IMR-90 (cell line): ENCODE data around the gene LRRK2. TPM values are rescaled to one million over a fixed set of nuclear protein-coding genes. Genes with fewer than 3 reads are reported as not detected.

ENCODE experiments used
- ATAC-seq: fragments of 200-7000 bp; cut with Tn5 transposase; 2 replicates; pipeline ENCODE4 v1.9.1; 2020; ENCODE audit warnings: low read depth, mild to moderate bottlenecking, moderate library complexity
- BruUV-seq: library from RNA; stranded (reverse); fragments of 400-500 nt; replicated peaks from 2 replicates; lab custom pipeline; 2021; lab: Mats Ljungman, UMichigan
- CTCF ChIA-PET: fragments of 300-600 bp; formaldehyde crosslinking; extraction: SDS; loops from one replicate; lab custom pipeline; 2021; ENCODE audit warnings: antibody characterized with exemption; lab: Yijun Ruan, JAX
- POLR2A ChIA-PET: fragments of 300-600 bp; sonication (Branson Sonifier 250); formaldehyde crosslinking; loops from one replicate; lab custom pipeline; 2022; ENCODE audit warnings: antibody characterized with exemption; ENCODE audit not compliant: unreplicated experiment; lab: Charles Lee
- DNase-seq: peaks from one replicate; pipeline ENCODE4 v3.0.0; 2013
- H2AFZ ChIP-seq: replicated peaks from 2 replicates; pipeline ENCODE3; 2013; ENCODE audit warnings: low read length, mild to moderate bottlenecking; ENCODE audit not compliant: poor library complexity
- H2AK5ac ChIP-seq: 2 replicates; pipeline ENCODE4 v1.6.1; 2013; ENCODE audit warnings: low read depth, low read length, inconsistent platforms
- H2AK9ac ChIP-seq: replicated peaks from 2 replicates; pipeline ENCODE3; 2013; ENCODE audit warnings: mild to moderate bottlenecking, low read depth, low read length, moderate library complexity; ENCODE audit not compliant: poor library complexity
- H2BK120ac ChIP-seq: 2 replicates; pipeline ENCODE4 v1.6.1; 2013; ENCODE audit warnings: low read depth, low read length, inconsistent platforms
- H2BK15ac ChIP-seq: 3 replicates; pipeline ENCODE4 v1.6.1; 2013; ENCODE audit warnings: low read depth, low read length, inconsistent platforms
- H2BK20ac ChIP-seq: 2 replicates; pipeline ENCODE4 v1.6.1; 2013; ENCODE audit warnings: low read depth, mild to moderate bottlenecking, inconsistent platforms, low read length, moderate library complexity
- H2BK5ac ChIP-seq: 2 replicates; pipeline ENCODE4 v1.6.1; 2013; ENCODE audit warnings: mild to moderate bottlenecking, low read depth, low read length, inconsistent platforms; ENCODE audit not compliant: poor library complexity, severe bottlenecking
- H3K14ac ChIP-seq: replicated peaks from 2 replicates; pipeline ENCODE4 v1.6.1; 2013; ENCODE audit warnings: low read depth, low read length, inconsistent platforms
- H3K18ac ChIP-seq: 2 replicates; pipeline ENCODE4 v1.6.1; 2013; ENCODE audit warnings: low read depth, low read length, control low read depth
- H3K23ac ChIP-seq: 2 replicates; pipeline ENCODE4 v1.6.1; 2013; ENCODE audit warnings: low read depth, low read length, inconsistent platforms
- H3K27ac ChIP-seq: 2 replicates; pipeline ENCODE4 v1.5.1; 2013; ENCODE audit warnings: mild to moderate bottlenecking, control low read depth, low read length; ENCODE audit not compliant: insufficient read depth
- H3K27me3 ChIP-seq: 2 replicates; pipeline ENCODE4 v1.6.1; 2013; ENCODE audit warnings: low read length; ENCODE audit not compliant: control insufficient read depth, insufficient read depth
- H3K36me3 ChIP-seq: 2 replicates; pipeline ENCODE4 v1.6.1; 2013; ENCODE audit warnings: low read length, mixed read lengths; ENCODE audit not compliant: control insufficient read depth, insufficient read depth
- H3K4ac ChIP-seq: 2 replicates; pipeline ENCODE4 v1.6.1; 2013; ENCODE audit warnings: low read depth, low read length, inconsistent platforms
- H3K4me1 ChIP-seq: 2 replicates; pipeline ENCODE4 v1.6.1; 2013; ENCODE audit warnings: low read length, mixed read lengths; ENCODE audit not compliant: control insufficient read depth, insufficient read depth
- H3K4me2 ChIP-seq: 2 replicates; pipeline ENCODE4 v1.6.1; 2013; ENCODE audit warnings: low read depth, mild to moderate bottlenecking, control low read depth, low read length, moderate library complexity
- H3K4me3 ChIP-seq: 2 replicates; pipeline ENCODE4 v1.5.1; 2013; ENCODE audit warnings: low read depth, mild to moderate bottlenecking, control low read depth, low read length, moderate library complexity; ENCODE audit not compliant: insufficient read depth
- H3K56ac ChIP-seq: 2 replicates; pipeline ENCODE4 v1.6.1; 2013; ENCODE audit warnings: low read length, inconsistent platforms; ENCODE audit not compliant: insufficient read depth; ENCODE audit errors: extremely low read depth
- H3K79me1 ChIP-seq, 2 experiments: 2 replicates each; pipeline ENCODE4 v1.6.1; 2013; ENCODE audit warnings: low read length in 2 of 2, inconsistent platforms in 1 of 2, low read depth in 1 of 2
- H3K9ac ChIP-seq: 2 replicates; pipeline ENCODE4 v1.6.1; 2013; ENCODE audit warnings: low read depth, low read length, control low read depth
- H3K9me1 ChIP-seq: 2 replicates; pipeline ENCODE4 v1.6.1; 2013; ENCODE audit warnings: low read length, inconsistent platforms; ENCODE audit not compliant: insufficient read depth
- H3K9me3 ChIP-seq: 2 replicates; pipeline ENCODE4 v1.6.1; 2013; ENCODE audit warnings: low read length; ENCODE audit not compliant: control insufficient read depth, insufficient read depth
- H4K20me1 ChIP-seq: 2 replicates; pipeline ENCODE4 v1.6.1; 2013; ENCODE audit warnings: low read length, inconsistent platforms; ENCODE audit not compliant: insufficient read depth
- H4K5ac ChIP-seq: 2 replicates; pipeline ENCODE4 v1.6.1; 2013; ENCODE audit warnings: mild to moderate bottlenecking, low read depth, low read length, control low read depth
- H4K8ac ChIP-seq, 2 experiments: 2 replicates each; pipeline ENCODE4 v1.6.1; 2013; ENCODE audit warnings: low read depth in 2 of 2, low read length in 2 of 2, control low read depth in 1 of 2, inconsistent platforms in 1 of 2
- H4K91ac ChIP-seq: 2 replicates; pipeline ENCODE4 v1.6.1; 2013; ENCODE audit warnings: low read depth, low read length, inconsistent platforms; ENCODE audit not compliant: insufficient read depth
- BHLHE40 ChIP-seq: fragments of 150-350 bp; IDR thresholded peaks from 2 replicates; pipeline ENCODE4 v1.6.1; 2016; ENCODE audit warnings: mild to moderate bottlenecking, low read depth, low read length
- CEBPB ChIP-seq: IDR thresholded peaks from 2 replicates; pipeline ENCODE4 v1.6.1; 2012; ENCODE audit warnings: low read depth, low read length, improper control_type of control experiment
- CHD1 ChIP-seq: IDR thresholded peaks from 2 replicates; pipeline ENCODE4 v1.6.1; 2012; ENCODE audit warnings: low read depth, low read length, improper control_type of control experiment
- CTCF ChIP-seq: conservative IDR thresholded peaks from 2 replicates; pipeline ENCODE4 v1.5.1; 2012; ENCODE audit warnings: mild to moderate bottlenecking, low read depth, low read length, improper control_type of control experiment
- ELK1 ChIP-seq: fragments of 150-350 bp; IDR thresholded peaks from 2 replicates; pipeline ENCODE4 v1.6.1; 2016; ENCODE audit warnings: low read depth, mild to moderate bottlenecking, low read length, moderate library complexity, borderline replicate concordance
- FOS ChIP-seq: fragments of 150-350 bp; IDR thresholded peaks from 2 replicates; pipeline ENCODE4 v1.6.1; 2016; ENCODE audit warnings: low read depth, low read length
- MAFK ChIP-seq: IDR thresholded peaks from 2 replicates; pipeline ENCODE4 v1.6.1; 2012; ENCODE audit warnings: low read depth, low read length, improper control_type of control experiment
- MAZ ChIP-seq: IDR thresholded peaks from 2 replicates; pipeline ENCODE4 v1.6.1; 2012; ENCODE audit warnings: low read depth, mild to moderate bottlenecking, low read length, improper control_type of control experiment, moderate library complexity, borderline replicate concordance
- NFE2L2 ChIP-seq: fragments of 150-350 bp; IDR thresholded peaks from 2 replicates; pipeline ENCODE4 v1.6.1; 2016; ENCODE audit warnings: low read depth, mild to moderate bottlenecking, low read length
- POLR2A ChIP-seq: IDR thresholded peaks from 2 replicates; pipeline ENCODE4 v1.6.1; 2012; ENCODE audit warnings: mild to moderate bottlenecking, low read depth, low read length
- RAD21 ChIP-seq: IDR thresholded peaks from 2 replicates; pipeline ENCODE4 v1.6.1; 2012; ENCODE audit warnings: low read length, improper control_type of control experiment
- RCOR1 ChIP-seq: IDR thresholded peaks from 2 replicates; pipeline ENCODE4 v1.6.1; 2012; ENCODE audit warnings: mild to moderate bottlenecking, low read length, improper control_type of control experiment; ENCODE audit not compliant: insufficient replicate concordance
- RFX5 ChIP-seq: IDR thresholded peaks from 2 replicates; pipeline ENCODE4 v1.8.0; 2012; ENCODE audit warnings: low read depth, mild to moderate bottlenecking, low read length, moderate library complexity
- SMC3 ChIP-seq: fragments of 150-350 bp; IDR thresholded peaks from 2 replicates; pipeline ENCODE4 v1.6.1; 2016; ENCODE audit warnings: low read depth, mild to moderate bottlenecking, antibody characterized with exemption, low read length, moderate library complexity
- USF2 ChIP-seq: fragments of 150-350 bp; IDR thresholded peaks from 2 replicates; pipeline ENCODE4 v1.6.1; 2017; ENCODE audit warnings: mild to moderate bottlenecking, antibody characterized with exemption, low read length, low read depth
- WGBS, 2 experiments: methylation state at CpG; one replicate each; pipeline versions ENCODE4 v1.1.5 to v1.1.7; 2013; ENCODE audit warnings: missing lambda C conversion rate in 2 of 2; ENCODE audit not compliant: insufficient read length in 1 of 2; ENCODE audit errors: extremely low coverage in 2 of 2; 5-methylcytosine and 5-hydroxymethylcytosine counted together
- dilution Hi-C: fragments of 300-500 bp; cut with HindIII; formaldehyde crosslinking; loops from one replicate; pipeline ENCODE4 v1.14.3; 2018; ENCODE audit warnings: low sequenced_read_pairs; ENCODE audit not compliant: unreplicated experiment
- in situ Hi-C: fragments of 300-500 bp; cut with MboI; formaldehyde crosslinking; loops from 3 replicates; pipeline ENCODE4 v1.14.3; 2019; ENCODE audit warnings: low sequenced_read_pairs, inconsistent platforms, mixed read lengths
- intact Hi-C: fragments of 100-400 bp; cut with micrococcal nuclease; formaldehyde crosslinking; loops from 2 replicates; pipeline ENCODE4 v1.10.0; 2022
- polyA plus RNA-seq, 3 experiments: library from polyadenylated mRNA; depleted of rRNA; stranded (reverse); fragments of >200 nt; gene quantifications; 2 replicates each; pipeline ENCODE4 v1.2.3, GENCODE V29; 2012; ENCODE audit warnings: low replicate concordance in 1 of 3
- total RNA-seq: library from RNA; depleted of rRNA; stranded (reverse); fragments of >200 nt; gene quantifications from 2 replicates; pipeline ENCODE4 v1.2.3, GENCODE V29; 2012

LRRK2 gene
- total and polyA plus RNA-seq, 2 of the 4 experiments (the other 2 are of a cell fraction): 0.17 to 0.54 TPM

- no peak overlapping the region for H3K4ac ChIP-seq
- no peaks in the 10 kb centered on the region for H3K36me3 ChIP-seq
- H2AK9ac ChIP-seq: no peak overlapping the region
- TF ChIP-seq POLR2A (no peak), NFE2L2 (no peak), SMC3 (no peak), BHLHE40 (no peak), RAD21 (no peak), RFX5 (no peak), CTCF (no peak), FOS (no peak), USF2 (no peak), MAZ (no peak), ELK1 (no peak), CEBPB (no peak), RCOR1 (no peak), CHD1 (no peak), MAFK (no peak)
- no peak overlapping the region for H4K8ac ChIP-seq
- no peak overlapping the region for H2BK120ac ChIP-seq
- H2AFZ ChIP-seq: no peak overlapping the region
- H3K18ac ChIP-seq: no peak overlapping the region
- dilution Hi-C loops (no loop called here), in situ Hi-C loops (no loop called here), intact Hi-C loops (no loop called here)
- H2BK5ac ChIP-seq: no peak overlapping the region
- no peak overlapping the region for H2BK15ac ChIP-seq
- no peaks in the 10 kb centered on the region for H3K9me3 ChIP-seq
- H3K4me3 ChIP-seq: no peak overlapping the region
- no peaks in the 10 kb centered on the region for H3K27me3 ChIP-seq
- H3K14ac ChIP-seq: no peak overlapping the region
- ChIA-PET POLR2A (no interaction called here), CTCF (no interaction called here)
- no peak overlapping the region for H3K27ac ChIP-seq
- 80% methylated on average over 1 of the region's 3 CpGs; no CpG with 5 or more reads in 1 of the 2 experiments for WGBS, 2 experiments
- H3K56ac ChIP-seq: no peak overlapping the region
- no peak overlapping the region for H2BK20ac ChIP-seq
- H2AK5ac ChIP-seq: no peak overlapping the region
- H3K4me2 ChIP-seq: no peak overlapping the region
- no peaks in the 10 kb centered on the region for H3K79me1 ChIP-seq
- no peak overlapping the region for H4K91ac ChIP-seq
- DNase-seq: no peak
- no peak overlapping the region for H4K5ac ChIP-seq
- H3K4me1 ChIP-seq: no peaks in the 10 kb centered on the region
- BruUV-seq: no TSS peak
- H4K20me1 ChIP-seq: no peaks in the 10 kb centered on the region
- H3K23ac ChIP-seq: no peak overlapping the region
- ATAC-seq: no peak
- H3K9me1 ChIP-seq: no peaks in the 10 kb centered on the region
- H3K9ac ChIP-seq: no peak overlapping the region
Observed at GRCh38 chr12:40194846-40195245, 30.0 kb upstream of the LRRK2 start.
